ENCODE results near the gene MAGI2. TPM values are rescaled to one million over a fixed set of nuclear protein-coding genes. Genes with fewer than 3 reads are reported as not detected.

Gene MAGI2
- total RNA-seq, 1 donor from 2014 or later = 11.4 TPM

DNA sequence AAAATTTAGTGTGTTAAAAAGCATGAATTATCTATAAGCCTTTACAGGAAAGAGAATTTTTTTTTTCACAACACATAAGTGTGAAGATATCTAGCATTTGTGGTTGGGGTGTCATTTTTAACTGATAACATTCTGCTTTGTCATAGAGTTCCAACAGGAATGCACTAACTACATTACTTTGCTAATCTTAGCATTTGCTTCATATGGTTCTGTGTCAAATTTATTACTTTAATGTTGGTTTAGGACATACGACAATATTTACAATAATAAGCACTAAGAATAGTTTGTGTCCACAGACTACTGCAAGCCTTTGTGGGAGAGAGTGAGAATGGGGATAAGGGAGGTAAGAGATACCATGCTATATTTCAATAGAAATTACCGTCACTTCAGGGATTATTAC is 40.6 kb upstream of the MAGI2 start:
- H3K4me1 Mint-ChIP-seq (ENCODE audit: low read depth) = no peaks in the 10 kb centered on the region
- no peak for DNase-seq (ENCODE audit: low spot score, unreplicated experiment)
- H3K27me3 Mint-ChIP-seq = no peaks in the 10 kb centered on the region
- no peak for TF ChIP-seq CTCF (IDR thresholded peaks at IDR 0.05; ENCODE audit: unreplicated experiment)
- H3K36me3 Mint-ChIP-seq (ENCODE audit: insufficient read depth) = no peaks in the 10 kb centered on the region
- H3K4me3 Mint-ChIP-seq (ENCODE audit: low read depth) = no peak overlapping the region
- H3K27ac Mint-ChIP-seq = no peak overlapping the region
- H3K9me3 Mint-ChIP-seq (ENCODE audit: low read depth) = no peaks in the 10 kb centered on the region

DNA sequence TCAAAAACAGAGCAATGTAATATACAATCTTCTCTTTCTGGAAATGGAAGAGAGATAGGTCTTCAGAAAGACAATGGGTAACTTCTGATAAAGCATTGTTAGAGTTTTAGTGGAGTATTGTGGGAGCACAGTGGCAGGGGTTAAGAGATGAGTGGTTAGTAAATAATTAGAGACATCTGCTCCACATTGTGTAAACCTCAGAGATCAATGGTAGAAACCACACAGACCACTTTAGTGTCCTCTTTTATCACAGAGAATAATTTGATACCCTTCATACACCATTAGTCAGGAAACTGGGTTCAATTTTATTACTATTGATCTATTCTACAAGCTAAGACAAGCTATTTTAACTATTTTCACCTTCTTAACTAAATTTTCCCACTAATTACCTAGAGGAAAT is 35.9 kb upstream of the MAGI2 start:
- Mint-ChIP-seq H3K27ac (no peak overlapping the region), H3K36me3 (ENCODE audit: insufficient read depth) (no peaks in the 10 kb centered on the region), H3K4me3 (ENCODE audit: low read depth) (no peak overlapping the region), H3K27me3 (no peaks in the 10 kb centered on the region), H3K9me3 (ENCODE audit: low read depth) (no peaks in the 10 kb centered on the region), H3K4me1 (ENCODE audit: low read depth) (no peaks in the 10 kb centered on the region)
- no peak for DNase-seq (ENCODE audit: low spot score, unreplicated experiment)
- no peak for TF ChIP-seq CTCF (IDR thresholded peaks at IDR 0.05; ENCODE audit: unreplicated experiment)

GRCh38 chr7:79478386-79478785 is 24.9 kb upstream of the MAGI2 start:
- Mint-ChIP-seq H3K27me3 (no peaks in the 10 kb centered on the region), H3K4me3 (ENCODE audit: low read depth) (no peak overlapping the region), H3K36me3 (ENCODE audit: insufficient read depth) (no peaks in the 10 kb centered on the region), H3K9me3 (ENCODE audit: low read depth) (no peaks in the 10 kb centered on the region), H3K27ac (no peak overlapping the region), H3K4me1 (ENCODE audit: low read depth) (peaks cover 3% of the 10 kb centered on the region)
- no peak for TF ChIP-seq CTCF (IDR thresholded peaks at IDR 0.05; ENCODE audit: unreplicated experiment)
- no peak for DNase-seq (ENCODE audit: low spot score, unreplicated experiment)

DNA sequence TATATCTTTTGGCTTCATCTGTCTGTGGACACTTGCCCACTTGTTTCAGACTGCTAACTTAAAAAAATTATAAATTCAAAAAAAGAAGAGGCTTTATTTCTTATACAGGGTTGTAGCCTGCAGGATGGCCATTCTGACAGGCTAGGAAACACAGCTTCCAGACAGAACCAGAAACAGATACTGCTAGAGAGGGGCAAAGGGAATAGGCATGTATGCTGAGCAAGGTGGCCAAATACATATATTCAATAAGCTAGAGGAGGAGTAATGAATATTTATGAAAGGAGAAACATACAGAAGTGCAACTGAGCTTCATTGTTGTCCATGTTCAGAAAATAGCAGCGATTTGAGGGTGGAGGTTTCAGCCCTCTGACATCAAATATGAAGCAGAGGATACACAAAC is 22.0 kb upstream of the MAGI2 start:
- no peak overlapping the region for H3K4me3 Mint-ChIP-seq (ENCODE audit: low read depth)
- DNase-seq (ENCODE audit: low spot score, unreplicated experiment) = no peak
- H3K36me3 Mint-ChIP-seq (ENCODE audit: insufficient read depth) = no peaks in the 10 kb centered on the region
- H3K27ac Mint-ChIP-seq = no peak overlapping the region
- H3K27me3 Mint-ChIP-seq = no peaks in the 10 kb centered on the region
- TF ChIP-seq CTCF (IDR thresholded peaks at IDR 0.05; ENCODE audit: unreplicated experiment) = no peak
- H3K9me3 Mint-ChIP-seq (ENCODE audit: low read depth) = peaks cover 2% of the 10 kb centered on the region
- H3K4me1 Mint-ChIP-seq (ENCODE audit: low read depth) = peaks cover 3% of the 10 kb centered on the region

GRCh38 chr7:79471699-79472098 is 18.2 kb upstream of the MAGI2 start:
- peaks cover 3% of the 10 kb centered on the region for H3K4me1 Mint-ChIP-seq (ENCODE audit: low read depth)
- TF ChIP-seq CTCF (IDR thresholded peaks at IDR 0.05; ENCODE audit: unreplicated experiment) = no peak
- no peaks in the 10 kb centered on the region for H3K27me3 Mint-ChIP-seq
- H3K4me3 Mint-ChIP-seq (ENCODE audit: low read depth) = no peak overlapping the region
- peaks cover 2% of the 10 kb centered on the region for H3K9me3 Mint-ChIP-seq (ENCODE audit: low read depth)
- DNase-seq (ENCODE audit: low spot score, unreplicated experiment) = no peak
- no peaks in the 10 kb centered on the region for H3K36me3 Mint-ChIP-seq (ENCODE audit: insufficient read depth)
- H3K27ac Mint-ChIP-seq = no peak overlapping the region
